HG02642 (cell line): Measurements from ENCODE around the gene CCR5AS.

Source experiments
- ATAC-seq: cut with Tn5 transposase; IDR thresholded peaks from one replicate; pipeline ENCODE4 v1.9.1; 2021; ENCODE audit warnings: mild to moderate bottlenecking; ENCODE audit not compliant: unreplicated experiment, poor library complexity

CCR5AS gene

GRCh38 chr3:46383211-46383950 lies 23.5 kb downstream of the CCR5AS start:
- no peak for ATAC-seq

DNA sequence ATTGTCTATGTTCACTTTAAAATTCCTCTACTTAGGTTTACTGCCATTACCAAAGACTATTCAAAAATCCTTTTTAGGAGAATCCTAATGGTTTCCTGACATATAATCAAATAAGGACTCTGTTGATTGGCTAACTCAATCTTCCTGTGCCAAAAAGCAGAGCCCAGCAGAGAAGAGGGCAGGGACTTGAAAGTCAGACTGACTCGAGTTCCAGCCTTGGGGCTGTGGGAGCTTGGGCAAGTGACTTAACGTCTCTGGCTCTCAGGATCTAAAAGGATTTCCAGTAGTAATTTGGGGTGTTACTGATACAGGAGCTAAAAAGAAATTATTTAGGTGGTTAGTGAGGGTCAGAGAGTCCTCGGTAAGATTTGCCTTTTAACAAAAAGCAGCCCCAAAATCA lies 25.2 kb downstream of the CCR5AS start:
- no peak for ATAC-seq

DNA sequence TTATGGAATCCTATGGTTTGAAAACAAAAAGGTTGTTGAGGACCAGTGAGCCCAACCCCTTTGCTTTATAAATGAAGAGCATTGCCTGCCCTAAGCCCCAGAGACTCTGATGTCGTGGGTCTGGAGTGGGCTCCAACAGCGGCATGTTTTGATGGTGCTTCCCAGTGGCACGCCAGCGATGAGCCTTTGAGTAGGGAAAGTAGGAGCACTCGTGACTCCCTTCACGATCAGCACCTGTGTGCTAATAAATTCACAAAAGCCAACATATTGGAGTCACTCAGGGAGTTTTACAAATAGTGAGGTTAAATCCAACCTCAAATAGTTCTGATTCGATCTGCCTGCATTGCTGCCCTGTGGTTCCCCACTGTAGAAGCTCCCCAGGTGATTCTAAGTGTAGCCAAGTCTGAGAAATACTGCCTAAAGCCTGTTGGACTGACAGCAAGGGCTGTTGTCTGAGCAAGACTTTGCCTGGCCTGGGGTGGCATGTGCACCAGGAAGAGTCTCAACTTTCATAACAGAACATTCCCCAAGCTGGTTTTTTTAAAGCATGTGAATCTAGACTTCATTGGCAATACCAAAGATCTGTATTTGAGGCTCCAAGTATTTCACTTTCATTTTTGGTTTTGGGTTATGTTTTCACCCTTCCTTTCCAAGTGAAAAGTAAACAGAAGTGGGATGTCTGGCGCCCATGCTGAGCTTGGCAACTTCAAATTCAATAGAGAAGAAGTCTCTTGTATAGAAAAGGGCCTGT lies 26.2 kb downstream of the CCR5AS start:
- no peak for ATAC-seq

DNA sequence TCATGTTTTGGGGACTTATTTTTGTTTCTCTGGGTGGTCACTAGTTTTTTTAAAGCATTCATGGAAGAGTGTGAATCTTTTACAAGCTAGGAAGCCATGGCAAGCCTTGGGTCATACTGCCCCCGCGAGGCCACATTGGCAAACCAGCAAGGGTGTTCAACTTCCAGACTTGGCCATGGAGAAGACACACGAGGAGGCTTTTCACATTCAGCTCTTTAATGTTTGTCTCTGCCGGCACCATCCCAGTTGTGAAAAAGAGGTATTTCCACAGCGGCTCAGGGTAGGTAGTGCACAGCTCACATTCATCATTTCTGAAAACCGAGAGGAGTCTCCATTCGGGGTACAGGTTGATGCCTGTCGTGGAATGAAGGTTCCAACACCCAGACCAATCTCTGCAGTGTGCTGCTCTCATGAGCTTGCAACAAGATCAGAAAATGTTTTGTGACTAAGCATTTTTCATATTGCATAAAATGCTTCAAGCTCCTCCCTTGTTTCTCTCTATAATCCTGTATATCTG lies 28.4 kb downstream of the CCR5AS start:
- no peak for ATAC-seq

GRCh38 chr3:46375814-46376213 lies 31.1 kb downstream of the CCR5AS start:
- no peak for ATAC-seq

DNA sequence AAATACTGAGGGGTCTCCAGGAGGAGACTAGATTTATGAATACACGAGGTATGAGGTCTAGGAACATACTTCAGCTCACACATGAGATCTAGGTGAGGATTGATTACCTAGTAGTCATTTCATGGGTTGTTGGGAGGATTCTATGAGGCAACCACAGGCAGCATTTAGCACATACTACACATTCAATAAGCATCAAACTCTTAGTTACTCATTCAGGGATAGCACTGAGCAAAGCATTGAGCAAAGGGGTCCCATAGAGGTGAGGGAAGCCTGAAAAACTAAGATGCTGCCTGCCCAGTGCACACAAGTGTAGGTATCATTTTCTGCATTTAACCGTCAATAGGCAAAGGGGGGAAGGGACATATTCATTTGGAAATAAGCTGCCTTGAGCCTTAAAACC lies 31.6 kb downstream of the CCR5AS start:
- ATAC-seq = no peak

GRCh38 chr3:46374755-46375154 lies 32.1 kb downstream of the CCR5AS start:
- ATAC-seq = no peak

GRCh38 chr3:46372492-46373359 lies 34.1 kb downstream of the CCR5AS start:
- ATAC-seq = no peak

GRCh38 chr3:46371519-46372340 lies 35.1 kb downstream of the CCR5AS start:
- ATAC-seq = no peak

- no peak for ATAC-seq
Observed at GRCh38 chr3:46370839-46371518, 35.9 kb downstream of the CCR5AS start, which contains the start of gene CCR5. Gene CCR5 (plus strand): TSS chr3:46370946. CDS start chr3:46372903, 1,957 bp downstream.

GRCh38 chr3:46369675-46370132 lies 37.2 kb downstream of the CCR5AS start:
- ATAC-seq = peak; percentile 56

GRCh38 chr3:46369151-46369550 lies 37.7 kb downstream of the CCR5AS start:
- ATAC-seq = no peak

DNA sequence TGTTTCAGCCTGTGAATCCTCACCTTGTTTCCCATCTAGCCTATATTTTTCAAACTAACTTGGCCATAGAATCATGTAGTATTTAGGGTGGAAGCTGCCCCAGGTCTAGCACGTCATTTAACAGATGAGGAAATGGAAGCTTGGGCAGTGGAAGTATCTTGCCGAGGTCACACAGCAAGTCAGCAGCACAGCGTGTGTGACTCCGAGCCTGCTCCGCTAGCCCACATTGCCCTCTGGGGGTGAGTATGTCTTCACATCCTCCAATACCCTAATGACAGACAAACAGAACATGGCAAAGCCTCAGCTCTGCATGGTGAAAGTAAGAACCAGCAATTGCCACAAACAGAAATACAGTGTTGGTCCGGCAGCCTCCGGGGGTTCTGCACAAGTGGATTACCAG lies 38.3 kb downstream of the CCR5AS start:
- no peak for ATAC-seq

DNA sequence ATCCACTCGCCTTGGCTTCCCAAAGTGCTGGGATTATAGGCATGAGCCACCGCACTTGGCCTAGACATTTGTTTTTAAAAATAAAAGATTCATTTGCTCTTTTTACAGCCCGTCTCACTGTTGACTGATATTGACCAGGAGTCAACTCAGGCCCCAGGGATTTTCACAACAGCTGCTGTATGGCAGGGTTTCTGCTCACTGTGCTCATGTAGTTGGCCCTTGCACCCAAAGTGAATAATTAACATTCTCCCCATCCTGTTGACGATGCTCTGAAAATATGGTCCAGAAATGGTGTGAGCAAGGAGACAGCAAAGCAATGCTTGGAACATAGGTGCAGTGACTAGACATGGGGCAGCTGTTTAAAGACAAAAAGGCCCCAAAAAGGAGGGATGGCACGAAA lies 39.1 kb downstream of the CCR5AS start:
- no peak for ATAC-seq

DNA sequence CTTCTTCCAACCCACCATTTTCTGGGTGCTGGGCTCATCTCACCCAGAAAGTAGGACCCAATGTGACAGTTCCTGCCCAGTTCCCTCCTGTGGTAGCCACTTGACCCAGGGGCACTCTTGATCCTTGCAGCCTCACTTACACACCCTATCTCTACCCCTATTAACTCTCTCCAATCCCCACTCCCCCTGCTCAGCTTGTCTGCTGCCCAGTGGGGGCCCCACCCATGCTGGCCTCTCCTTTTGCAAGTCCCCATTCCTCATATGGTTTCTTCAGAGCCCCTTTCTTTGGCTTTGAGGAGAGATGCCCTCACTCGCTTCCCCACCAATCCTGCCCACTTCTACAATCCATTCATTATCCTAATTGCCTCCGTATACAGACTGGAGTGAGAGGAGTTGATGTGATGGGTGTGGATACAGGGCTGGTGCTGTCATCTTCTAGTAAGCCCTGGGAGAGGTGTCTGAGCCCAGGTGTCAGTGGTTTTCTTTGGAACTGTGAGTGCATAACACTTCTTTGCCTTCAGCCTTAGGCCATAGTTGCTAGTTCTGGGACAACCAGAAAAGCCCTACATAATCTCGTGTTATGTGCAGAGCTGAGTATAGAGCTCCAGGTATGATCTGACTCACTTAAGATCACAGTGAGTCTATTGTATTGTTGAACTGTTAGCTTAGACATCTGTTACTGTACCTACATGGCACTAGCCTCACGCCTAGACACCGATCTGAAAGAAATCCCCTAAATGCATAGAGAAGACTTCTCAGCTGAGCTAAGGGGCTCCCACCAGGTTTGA lies 40.9 kb downstream of the CCR5AS start:
- no peak for ATAC-seq

- ATAC-seq = no peak
Observed at GRCh38 chr3:46365041-46365440, 41.8 kb downstream of the CCR5AS start.

- ATAC-seq = no peak
Observed at GRCh38 chr3:46361408-46362283, 45.2 kb downstream of the CCR5AS start.
